Muscle of leg (tissue), 11 donors: ENCODE measurements around the gene MYOCD. TPM values are rescaled to one million over a fixed set of nuclear protein-coding genes. Genes with fewer than 3 reads are reported as not detected.

Experiments used
- DNase-seq: peaks from one replicate; pipeline ENCODE4 v3.0.0; 2013
- H3K27ac ChIP-seq: one replicate; pipeline ENCODE4 v1.5.1; 2013; ENCODE audit warnings: mild to moderate bottlenecking, low read length, control low read depth
- H3K27me3 ChIP-seq: one replicate; pipeline ENCODE4 v1.6.1; 2013; ENCODE audit warnings: low read length; ENCODE audit not compliant: control insufficient read depth, insufficient read depth
- H3K36me3 ChIP-seq: one replicate; pipeline ENCODE4 v1.6.1; 2013; ENCODE audit warnings: low read length; ENCODE audit not compliant: control insufficient read depth, insufficient read depth
- H3K4me1 ChIP-seq: one replicate; pipeline ENCODE4 v1.6.1; 2013; ENCODE audit warnings: low read length; ENCODE audit not compliant: control insufficient read depth, insufficient read depth
- H3K4me3 ChIP-seq: one replicate; pipeline ENCODE4 v1.5.1; 2013; ENCODE audit warnings: low read length, control low read depth
- H3K9me3 ChIP-seq: replicated peaks from 2 replicates; pipeline ENCODE4 v1.6.1; 2013; ENCODE audit warnings: low read depth, low read length; ENCODE audit not compliant: control insufficient read depth
- WGBS: methylation state at CpG from one replicate; pipeline ENCODE4 v1.1.5; 2013; ENCODE audit warnings: missing lambda C conversion rate; ENCODE audit not compliant: insufficient coverage; 5-methylcytosine and 5-hydroxymethylcytosine counted together
- polyA plus RNA-seq, 8 donors: library from polyadenylated mRNA; unstranded; fragments of 120-200 nt; gene quantifications; one replicate each; pipeline versions ENCODE4 v1.2.1 to v1.2.3, GENCODE V29; 2013; ENCODE audit warnings: inconsistent platforms in 1 of 8, low replicate concordance in 1 of 8; ENCODE audit not compliant: insufficient read length in 8 of 8, insufficient read depth in 1 of 8
- total RNA-seq: library from RNA; stranded (reverse); fragments of 120-200 nt; gene quantifications from one replicate; pipeline ENCODE4 v1.2.4, GENCODE V29; 2013

Gene MYOCD
- total and polyA plus RNA-seq, 9 donors = 0.34 to 1.2 (median 0.58) TPM

GRCh38 chr17:12730421-12730820, 64.7 kb downstream of the MYOCD start:
- Histone ChIP-seq H3K36me3 (no peaks in the 10 kb centered on the region), H3K4me3 (no peak overlapping the region), H3K9me3 (no peaks in the 10 kb centered on the region), H3K27ac (no peak overlapping the region), H3K27me3 (no peaks in the 10 kb centered on the region), H3K4me1 (peaks cover 9% of the 10 kb centered on the region)
- no peak for DNase-seq
- no CpG with 5 or more reads among the region's 5 CpGs for WGBS

GRCh38 chr17:12730931-12731521, 65.3 kb downstream of the MYOCD start:
- 20% methylated on average over 6 of the region's 10 CpGs for WGBS
- DNase-seq = peak; percentile 43
- H3K4me3 ChIP-seq = no peak overlapping the region
- no peaks in the 10 kb centered on the region for H3K36me3 ChIP-seq
- no peak overlapping the region for H3K27ac ChIP-seq
- H3K27me3 ChIP-seq = no peaks in the 10 kb centered on the region
- H3K4me1 ChIP-seq = peaks cover 9% of the 10 kb centered on the region
- no peaks in the 10 kb centered on the region for H3K9me3 ChIP-seq

DNA sequence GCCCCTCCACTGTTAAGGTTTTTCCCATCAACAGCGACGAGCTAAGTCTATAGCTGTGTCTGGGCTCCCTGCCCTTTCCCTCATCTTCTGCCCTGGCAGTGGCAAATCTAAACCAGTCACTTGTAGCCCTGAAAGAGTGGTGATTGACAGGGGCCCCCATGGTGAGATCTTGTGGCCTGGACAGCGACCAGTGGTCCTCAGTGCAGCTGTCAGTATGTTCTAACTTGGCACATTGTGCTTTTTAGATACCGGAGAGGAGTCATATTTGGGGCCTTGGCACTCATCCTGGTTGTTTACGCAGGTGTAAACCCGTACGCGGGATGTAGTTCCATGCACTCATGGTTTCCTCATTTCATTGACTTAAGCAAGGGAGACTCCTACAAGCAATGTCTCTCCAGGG, 66.1 kb downstream of the MYOCD start:
- Histone ChIP-seq H3K27ac (no peak overlapping the region), H3K4me3 (no peak overlapping the region), H3K4me1 (peaks cover 9% of the 10 kb centered on the region), H3K36me3 (no peaks in the 10 kb centered on the region), H3K9me3 (no peaks in the 10 kb centered on the region), H3K27me3 (no peaks in the 10 kb centered on the region)
- DNase-seq = peak; percentile 18
- 63% methylated on average over 5 of the region's 8 CpGs for WGBS

DNA sequence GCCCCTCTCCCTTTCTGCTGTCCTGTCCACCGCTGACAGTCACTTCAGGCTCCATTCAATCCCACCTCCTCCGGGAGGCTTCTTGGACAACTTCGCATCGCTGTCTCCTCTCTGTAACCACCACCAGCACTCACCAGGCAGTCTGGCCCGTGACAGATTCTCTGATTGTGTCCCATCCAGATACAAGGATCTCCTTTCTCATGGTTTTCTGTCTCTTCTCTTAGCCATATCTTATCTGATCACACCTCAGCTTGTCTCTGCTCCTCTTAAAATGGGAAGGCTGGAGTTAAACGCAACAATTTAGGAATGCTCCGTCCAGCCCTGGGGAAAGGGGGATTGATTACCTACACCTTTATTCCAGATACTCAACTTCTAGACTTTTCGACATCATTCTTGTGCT, 66.7 kb downstream of the MYOCD start:
- no peaks in the 10 kb centered on the region for H3K27me3 ChIP-seq
- WGBS = 90% methylated on average over 4 of the region's 8 CpGs
- H3K4me1 ChIP-seq = peaks cover 9% of the 10 kb centered on the region
- H3K27ac ChIP-seq = no peak overlapping the region
- no peaks in the 10 kb centered on the region for H3K36me3 ChIP-seq
- no peaks in the 10 kb centered on the region for H3K9me3 ChIP-seq
- no peak for DNase-seq
- H3K4me3 ChIP-seq = no peak overlapping the region

- peaks cover 2% of the 10 kb centered on the region for H3K27me3 ChIP-seq
- no peaks in the 10 kb centered on the region for H3K36me3 ChIP-seq
- no peak overlapping the region for H3K27ac ChIP-seq
- H3K9me3 ChIP-seq = no peaks in the 10 kb centered on the region
- peak; percentile 35 for DNase-seq
- peaks cover 9% of the 10 kb centered on the region for H3K4me1 ChIP-seq
- 60% methylated on average over 3 of the region's 7 CpGs for WGBS
- H3K4me3 ChIP-seq = no peak overlapping the region
Measured at GRCh38 chr17:12734926-12735325, 69.2 kb downstream of the MYOCD start.

- peaks cover 9% of the 10 kb centered on the region for H3K4me1 ChIP-seq
- 94% methylated on average over 4 of the region's 8 CpGs for WGBS
Measured at GRCh38 chr17:12735517-12735916, 69.8 kb downstream of the MYOCD start.

GRCh38 chr17:12736526-12736925, 70.8 kb downstream of the MYOCD start:
- Histone ChIP-seq H3K27ac (no peak overlapping the region), H3K4me3 (no peak overlapping the region), H3K27me3 (peaks cover 2% of the 10 kb centered on the region), H3K4me1 (peaks cover 7% of the 10 kb centered on the region), H3K9me3 (no peaks in the 10 kb centered on the region), H3K36me3 (no peaks in the 10 kb centered on the region)
- no peak for DNase-seq
- no CpG with 5 or more reads among the region's 4 CpGs for WGBS

More at GRCh38 chr17:12735517-12735916, 69.8 kb downstream of the MYOCD start:
- no peak for DNase-seq
- Histone ChIP-seq H3K4me3 (no peak overlapping the region), H3K9me3 (no peaks in the 10 kb centered on the region), H3K27me3 (peaks cover 2% of the 10 kb centered on the region), H3K36me3 (no peaks in the 10 kb centered on the region), H3K27ac (no peak overlapping the region)

DNA sequence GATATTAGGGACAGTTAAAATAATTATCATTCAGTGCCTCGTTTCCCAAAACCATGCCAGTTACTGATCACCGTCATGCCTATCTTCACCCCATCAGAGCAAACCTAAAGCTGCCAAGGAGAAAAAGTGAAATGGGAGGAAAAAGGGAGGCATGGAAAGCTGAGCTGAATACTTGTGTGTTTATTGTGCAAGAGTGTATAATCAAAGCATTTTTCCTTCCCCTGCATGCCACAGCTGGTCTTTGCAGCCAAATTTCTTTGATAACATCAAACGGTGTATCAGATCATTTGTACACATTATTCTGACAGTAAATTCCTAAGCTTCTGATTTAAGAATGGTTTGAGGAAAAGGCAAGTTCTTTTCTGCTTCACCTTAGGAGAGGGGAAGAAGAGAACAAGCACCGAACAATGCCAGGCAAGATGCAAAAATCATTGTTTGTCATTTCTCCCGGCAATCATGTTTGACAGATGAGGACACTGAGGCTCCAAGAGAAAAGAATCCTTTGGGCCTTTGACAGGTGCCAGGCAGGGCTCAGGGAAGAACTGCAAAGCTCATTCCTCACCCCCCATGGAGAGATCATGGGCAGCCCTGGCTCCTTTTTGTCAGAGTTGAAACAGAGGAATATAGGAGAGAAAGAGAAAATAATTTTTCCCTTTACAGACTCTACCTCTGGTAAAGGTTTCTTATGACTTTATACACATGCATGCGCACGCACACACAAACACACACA, 72.2 kb downstream of the MYOCD start:
- no peak overlapping the region for H3K27ac ChIP-seq
- 90% methylated on average over 3 of the region's 7 CpGs for WGBS
- DNase-seq = no peak

DNA sequence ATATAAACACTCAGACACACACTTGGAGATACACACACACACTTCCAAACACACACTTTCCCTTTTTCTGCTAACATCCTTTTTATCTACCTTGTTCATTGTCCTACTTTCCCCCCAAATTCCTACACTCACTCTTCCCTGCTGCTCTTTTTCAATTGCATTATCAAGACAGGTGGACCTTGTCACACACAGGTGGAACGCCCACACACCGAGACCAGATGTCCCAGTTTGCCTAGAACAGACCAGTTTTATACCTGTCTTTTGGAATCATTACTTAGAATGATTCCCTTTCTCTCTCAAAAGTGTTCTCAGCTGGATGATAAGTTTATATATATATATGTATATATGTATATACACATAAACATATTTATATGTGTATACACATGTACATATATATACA, 72.9 kb downstream of the MYOCD start:
- Histone ChIP-seq H3K4me3 (no peak overlapping the region), H3K9me3 (no peaks in the 10 kb centered on the region), H3K27me3 (peaks cover 2% of the 10 kb centered on the region), H3K27ac (no peak overlapping the region), H3K36me3 (no peaks in the 10 kb centered on the region), H3K4me1 (peaks cover 7% of the 10 kb centered on the region)
- no CpG with 5 or more reads among the region's 2 CpGs for WGBS
- DNase-seq = no peak

More for the DNA sequence above, 72.2 kb downstream of the MYOCD start:
- peaks cover 7% of the 10 kb centered on the region for H3K4me1 ChIP-seq
- no peak overlapping the region for H3K4me3 ChIP-seq
- H3K9me3 ChIP-seq = no peaks in the 10 kb centered on the region
- no peaks in the 10 kb centered on the region for H3K36me3 ChIP-seq
- H3K27me3 ChIP-seq = peaks cover 2% of the 10 kb centered on the region

- H3K9me3 ChIP-seq = no peaks in the 10 kb centered on the region
- peaks cover 2% of the 10 kb centered on the region for H3K27me3 ChIP-seq
- no peak for DNase-seq
- H3K4me3 ChIP-seq = no peak overlapping the region
- no peaks in the 10 kb centered on the region for H3K36me3 ChIP-seq
- no peak overlapping the region for H3K27ac ChIP-seq
- 100% methylated on average over 1 of the region's 4 CpGs for WGBS
- H3K4me1 ChIP-seq = peaks cover 7% of the 10 kb centered on the region
Measured at GRCh38 chr17:12739500-12739899, 73.8 kb downstream of the MYOCD start.
